ENCODE data around the gene USP14. TPM values are rescaled to one million over a fixed set of nuclear protein-coding genes. Genes with fewer than 3 reads are reported as not detected.

Gene USP14
- total RNA-seq, 1 donor from 2014 or later = 97.9 TPM

DNA sequence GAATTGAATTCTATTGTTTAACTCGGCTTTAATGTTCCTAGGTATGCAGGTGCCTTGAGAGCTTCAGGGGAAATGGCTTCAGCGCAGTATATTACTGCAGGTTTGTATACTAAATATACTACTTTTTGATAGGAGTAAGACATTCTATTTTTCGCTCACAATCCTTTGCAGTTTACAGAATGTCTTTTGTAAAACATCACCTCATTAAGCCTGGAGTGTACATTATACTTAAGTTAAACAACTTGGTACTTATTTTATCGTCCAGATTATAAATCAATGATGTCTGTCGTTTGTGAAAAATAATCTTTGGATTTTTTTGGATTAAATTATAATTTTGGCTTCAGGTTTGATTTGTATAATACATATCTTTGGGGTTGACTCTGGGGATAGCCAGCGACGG is 34.4 kb downstream of the USP14 start:
- no peaks in the 10 kb centered on the region for H3K27me3 Mint-ChIP-seq
- H3K27ac Mint-ChIP-seq = no peak overlapping the region
- intact Hi-C loops (cut with micrococcal nuclease) = no loop called here
- H3K36me3 Mint-ChIP-seq (ENCODE audit: low read depth) = peaks cover 40% of the 10 kb centered on the region
- peaks cover 4% of the 10 kb centered on the region for H3K4me1 Mint-ChIP-seq
- no peak for DNase-seq
- H3K4me3 Mint-ChIP-seq = no peak overlapping the region
- H3K9me3 Mint-ChIP-seq = no peaks in the 10 kb centered on the region

DNA sequence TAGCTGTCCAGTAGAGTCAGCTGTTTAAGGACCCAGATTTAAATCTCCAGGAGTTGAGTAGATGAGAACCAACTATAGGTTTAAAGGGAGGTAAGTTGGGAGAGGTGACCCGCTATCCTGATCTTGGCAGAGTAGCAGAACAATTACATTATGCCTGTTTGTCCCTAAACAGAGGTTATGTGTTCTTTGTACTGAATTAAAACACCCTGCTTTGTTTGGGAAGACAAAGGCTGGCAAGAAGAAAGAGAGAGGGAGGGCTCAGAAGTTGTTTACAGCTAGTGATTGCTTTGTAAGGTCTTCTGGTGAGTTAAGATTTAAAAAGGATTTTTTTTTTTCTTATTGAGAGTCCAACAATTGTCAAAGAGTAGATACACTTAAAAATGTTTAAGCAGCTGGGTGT is 37.3 kb downstream of the USP14 start:
- Mint-ChIP-seq H3K27ac (no peak overlapping the region), H3K27me3 (no peaks in the 10 kb centered on the region), H3K9me3 (no peaks in the 10 kb centered on the region), H3K4me3 (no peak overlapping the region), H3K36me3 (ENCODE audit: low read depth) (peaks cover 42% of the 10 kb centered on the region), H3K4me1 (peaks cover 4% of the 10 kb centered on the region)
- no peak for DNase-seq
- intact Hi-C loops (cut with micrococcal nuclease) = no loop called here

DNA sequence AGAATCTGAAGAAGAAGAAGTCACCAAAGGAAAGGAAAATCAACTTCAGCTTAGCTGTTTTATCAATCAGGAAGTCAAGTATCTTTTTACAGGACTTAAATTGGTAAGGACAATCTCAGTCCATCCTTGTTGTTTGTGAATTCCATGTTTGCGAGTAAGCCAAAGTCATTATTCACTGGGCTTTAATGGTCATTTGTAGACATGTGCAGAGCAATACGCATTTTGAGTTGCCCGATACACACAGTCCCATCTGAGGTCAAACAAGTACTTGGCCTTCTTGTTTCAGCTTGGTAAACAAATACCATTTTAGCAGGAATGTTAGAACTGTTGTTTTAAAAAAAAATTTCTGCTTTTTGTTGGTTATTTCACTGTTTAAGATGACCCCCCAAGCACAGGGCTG is 40.9 kb downstream of the USP14 start:
- Mint-ChIP-seq H3K9me3 (no peaks in the 10 kb centered on the region), H3K27me3 (no peaks in the 10 kb centered on the region), H3K27ac (no peak overlapping the region), H3K4me3 (no peak overlapping the region), H3K4me1 (peaks cover 2% of the 10 kb centered on the region), H3K36me3 (ENCODE audit: low read depth) (peaks cover 42% of the 10 kb centered on the region)
- no peak for DNase-seq
- intact Hi-C loops (cut with micrococcal nuclease) = no loop called here

DNA sequence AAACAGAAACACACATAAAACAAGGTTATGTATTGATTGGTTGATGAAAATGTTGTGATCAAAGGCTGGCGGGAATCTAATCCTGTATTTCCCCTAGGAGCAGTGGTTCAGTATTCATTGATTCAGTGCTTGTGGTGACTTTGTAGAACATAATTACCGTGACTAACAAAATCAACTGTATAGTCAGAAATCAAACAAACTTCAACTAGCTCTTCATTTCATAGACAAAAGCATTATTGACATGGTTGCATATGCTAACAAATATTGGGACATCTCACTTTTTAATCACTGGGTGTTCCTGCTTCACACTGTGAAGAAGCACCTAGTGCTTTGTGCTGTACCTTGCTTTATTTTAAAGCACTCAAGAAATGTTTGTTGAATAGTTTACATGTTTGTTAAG is 41.4 kb downstream of the USP14 start:
- H3K36me3 Mint-ChIP-seq (ENCODE audit: low read depth) = peaks cover 42% of the 10 kb centered on the region
- no peaks in the 10 kb centered on the region for H3K9me3 Mint-ChIP-seq

DNA sequence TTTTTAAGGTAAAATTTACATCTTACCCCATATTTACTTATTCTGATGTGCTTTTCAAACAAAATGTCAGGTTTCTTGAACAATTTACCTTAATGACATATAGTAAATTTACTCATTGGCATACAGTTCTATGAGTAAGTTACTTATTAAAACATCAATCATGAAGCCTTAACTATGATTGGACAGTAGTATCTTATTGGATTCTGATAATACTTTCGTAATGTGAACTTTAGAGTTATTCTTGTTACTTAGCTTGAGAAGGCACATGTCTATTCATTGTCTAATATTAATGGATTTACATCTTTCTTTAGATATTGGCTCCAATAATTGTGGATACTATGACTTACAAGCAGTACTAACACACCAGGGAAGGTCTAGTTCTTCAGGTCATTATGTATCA is 51.7 kb downstream of the USP14 start:
- Mint-ChIP-seq H3K4me1 (peaks cover 6% of the 10 kb centered on the region), H3K4me3 (no peak overlapping the region), H3K27ac (no peak overlapping the region), H3K27me3 (no peaks in the 10 kb centered on the region), H3K9me3 (no peaks in the 10 kb centered on the region), H3K36me3 (ENCODE audit: low read depth) (peaks cover 67% of the 10 kb centered on the region)
- intact Hi-C loops (cut with micrococcal nuclease) = loop anchor here (5.0 kb wide), 1 partner anchor 57 kb away; the partner anchor contains the start of gene THOC1
- DNase-seq = no peak

More for the DNA sequence above, 41.4 kb downstream of the USP14 start:
- no peak overlapping the region for H3K4me3 Mint-ChIP-seq
- no peaks in the 10 kb centered on the region for H3K27me3 Mint-ChIP-seq
- H3K27ac Mint-ChIP-seq = no peak overlapping the region
- DNase-seq = no peak
- H3K4me1 Mint-ChIP-seq = peaks cover 3% of the 10 kb centered on the region
- intact Hi-C loops (cut with micrococcal nuclease) = no loop called here

DNA sequence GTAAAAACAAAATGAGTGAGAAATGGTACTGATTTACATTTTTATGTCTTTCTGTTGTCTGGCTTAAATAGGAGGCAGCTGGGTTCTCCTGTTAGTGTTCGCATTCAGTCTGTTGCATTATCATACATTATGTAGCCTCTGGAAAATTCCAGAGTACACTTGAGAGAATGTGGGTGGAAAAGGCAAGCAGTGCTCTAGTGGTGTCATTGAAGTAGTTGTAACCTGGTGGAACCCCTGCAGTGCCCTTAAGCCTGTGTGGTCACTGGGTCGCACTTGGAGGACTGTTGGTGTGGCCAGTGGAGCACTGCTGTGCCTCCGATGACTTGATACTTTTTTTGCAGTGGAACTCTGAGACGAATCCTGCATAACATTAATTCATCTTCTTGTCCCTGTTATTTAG is 52.4 kb downstream of the USP14 start:
- no peak overlapping the region for H3K4me3 Mint-ChIP-seq
- no peaks in the 10 kb centered on the region for H3K9me3 Mint-ChIP-seq
- intact Hi-C loops (cut with micrococcal nuclease) = loop anchor here (5.0 kb wide), 1 partner anchor 57 kb away; the partner anchor contains the start of gene THOC1
- H3K36me3 Mint-ChIP-seq (ENCODE audit: low read depth) = peaks cover 67% of the 10 kb centered on the region
- H3K27ac Mint-ChIP-seq = no peak overlapping the region
- no peaks in the 10 kb centered on the region for H3K27me3 Mint-ChIP-seq
- DNase-seq = no peak
- H3K4me1 Mint-ChIP-seq = peaks cover 5% of the 10 kb centered on the region

DNA sequence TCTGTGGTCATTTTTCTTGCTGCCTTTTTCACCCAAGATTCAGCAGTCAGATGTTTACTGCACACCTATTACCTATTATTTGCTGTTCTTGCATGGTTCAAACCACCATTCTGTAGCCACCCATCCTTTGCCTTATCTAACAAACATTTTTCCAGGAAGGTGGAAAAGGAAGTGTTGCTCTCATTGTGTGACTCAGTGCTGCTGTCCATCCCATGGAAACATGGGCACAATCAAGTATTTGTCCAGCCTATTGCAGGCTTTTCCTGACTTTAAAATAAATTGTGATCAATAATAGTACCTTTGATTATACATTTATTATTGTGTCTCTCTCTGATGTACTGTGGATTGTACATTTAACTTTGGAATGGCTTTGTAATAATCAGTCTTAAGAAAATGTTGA is 53.2 kb downstream of the USP14 start:
- no peaks in the 10 kb centered on the region for H3K9me3 Mint-ChIP-seq
- H3K4me3 Mint-ChIP-seq = no peak overlapping the region
- peaks cover 65% of the 10 kb centered on the region for H3K36me3 Mint-ChIP-seq (ENCODE audit: low read depth)
- intact Hi-C loops (cut with micrococcal nuclease) = loop anchor here (5.0 kb wide), 1 partner anchor 56 kb away; the partner anchor contains the start of gene THOC1
- H3K27me3 Mint-ChIP-seq = no peaks in the 10 kb centered on the region
- peaks cover 4% of the 10 kb centered on the region for H3K4me1 Mint-ChIP-seq
- H3K27ac Mint-ChIP-seq = no peak overlapping the region
- DNase-seq = no peak

DNA sequence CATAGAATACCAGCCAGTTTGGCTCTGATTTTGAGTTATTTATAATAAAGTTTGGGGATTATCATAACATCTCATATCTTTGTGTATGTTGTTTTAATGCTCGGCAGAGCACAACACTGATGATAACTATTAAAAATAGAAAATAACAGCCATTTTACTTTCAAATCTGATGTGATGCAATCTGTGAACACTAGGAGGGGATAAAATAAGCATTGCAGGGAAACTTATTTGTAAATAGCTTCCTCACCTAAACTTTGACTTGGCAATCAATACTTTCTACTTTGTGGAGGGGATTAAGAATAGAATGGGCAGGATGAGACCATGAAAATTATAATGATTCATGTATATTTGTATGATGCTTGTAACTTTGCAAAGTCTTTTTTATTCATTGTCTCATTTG is 54.4 kb downstream of the USP14 start:
- intact Hi-C loops (cut with micrococcal nuclease) = loop anchor here (5.0 kb wide), 1 partner anchor 55 kb away; the partner anchor contains the start of gene THOC1
- peaks cover 66% of the 10 kb centered on the region for H3K36me3 Mint-ChIP-seq (ENCODE audit: low read depth)
- H3K9me3 Mint-ChIP-seq = no peaks in the 10 kb centered on the region
- no peak for DNase-seq
- no peak overlapping the region for H3K4me3 Mint-ChIP-seq
- no peak overlapping the region for H3K27ac Mint-ChIP-seq
- peaks cover 4% of the 10 kb centered on the region for H3K4me1 Mint-ChIP-seq
- no peaks in the 10 kb centered on the region for H3K27me3 Mint-ChIP-seq

DNA sequence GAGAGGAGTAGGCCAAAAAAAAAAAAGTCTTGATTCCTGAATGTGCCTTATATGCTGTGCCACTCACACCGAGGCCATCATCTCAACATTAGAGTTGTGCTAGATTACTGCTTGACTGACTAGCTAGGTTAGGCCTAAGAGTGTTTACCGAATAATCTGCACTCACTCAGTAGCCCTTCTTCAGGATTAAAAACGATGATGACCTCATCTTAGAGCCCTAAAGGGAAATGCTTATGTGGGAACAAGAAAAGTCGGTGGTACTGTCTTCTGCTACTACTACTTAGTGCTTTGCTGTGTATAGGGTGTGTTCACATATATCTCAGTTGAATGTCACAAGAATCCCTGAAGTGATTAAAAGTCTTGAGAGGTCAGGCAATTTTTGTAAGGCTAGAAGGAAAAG is 55.1 kb downstream of the USP14 start:
- DNase-seq = no peak
- H3K36me3 Mint-ChIP-seq (ENCODE audit: low read depth) = peaks cover 68% of the 10 kb centered on the region
- H3K4me3 Mint-ChIP-seq = no peak overlapping the region
- H3K9me3 Mint-ChIP-seq = no peaks in the 10 kb centered on the region
- peaks cover 4% of the 10 kb centered on the region for H3K4me1 Mint-ChIP-seq
- intact Hi-C loops (cut with micrococcal nuclease) = loop anchor here (5.0 kb wide), 1 partner anchor 54 kb away; the partner anchor contains the start of gene THOC1
- H3K27ac Mint-ChIP-seq = no peak overlapping the region
- H3K27me3 Mint-ChIP-seq = no peaks in the 10 kb centered on the region

DNA sequence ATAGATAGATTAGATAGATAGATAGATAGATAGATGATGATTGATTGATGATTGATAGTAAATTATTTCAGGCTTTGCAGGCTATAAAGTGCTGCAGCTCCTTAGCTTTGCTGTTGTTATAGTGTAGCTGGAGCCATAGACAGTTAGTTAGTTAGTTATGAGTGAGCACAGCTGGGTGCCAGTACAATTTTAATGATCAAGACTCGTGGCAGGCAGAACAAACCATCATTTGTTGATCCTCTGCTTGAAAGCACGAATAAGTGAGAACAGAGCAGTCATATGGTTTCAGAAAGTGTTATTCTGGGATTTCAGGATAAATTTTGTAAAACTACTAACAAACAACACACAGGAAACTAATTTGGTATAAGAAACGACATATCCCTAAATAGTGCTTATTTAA is 55.6 kb downstream of the USP14 start:
- intact Hi-C loops (cut with micrococcal nuclease) = loop anchor here (5.0 kb wide), 1 partner anchor 53 kb away; the partner anchor contains the start of gene THOC1
- no peaks in the 10 kb centered on the region for H3K9me3 Mint-ChIP-seq
- H3K36me3 Mint-ChIP-seq (ENCODE audit: low read depth) = peaks cover 69% of the 10 kb centered on the region
- no peak overlapping the region for H3K27ac Mint-ChIP-seq
- no peaks in the 10 kb centered on the region for H3K27me3 Mint-ChIP-seq
- no peak overlapping the region for H3K4me3 Mint-ChIP-seq
- no peak for DNase-seq
- H3K4me1 Mint-ChIP-seq = peaks cover 4% of the 10 kb centered on the region

DNA sequence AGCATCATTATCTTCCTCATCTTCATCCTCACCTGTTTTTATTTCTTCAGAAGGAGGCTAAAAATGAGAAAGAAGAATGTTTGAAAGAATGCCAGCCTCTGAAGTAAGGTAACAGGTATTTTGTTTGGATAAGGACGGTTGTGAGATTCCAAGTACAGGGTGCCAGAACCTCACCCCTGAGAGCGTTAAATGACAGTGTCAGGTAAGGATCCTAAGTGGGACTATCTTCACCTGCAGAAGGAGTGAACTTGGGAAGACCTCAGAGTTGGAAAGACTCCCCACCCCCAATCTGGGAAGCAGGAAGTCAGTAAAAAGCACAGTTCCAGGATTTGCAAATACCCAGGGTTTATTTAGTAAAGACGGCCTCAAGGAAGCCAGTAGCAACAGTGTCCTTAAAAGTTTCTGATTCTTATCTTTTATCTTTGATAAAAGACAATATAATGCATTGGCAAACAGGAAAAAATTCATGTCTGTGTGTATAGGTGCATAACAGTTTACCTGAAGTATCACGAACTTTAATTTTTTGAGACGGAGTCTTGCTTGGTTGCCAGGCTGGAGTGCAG is 57.2 kb downstream of the USP14 start:
- Mint-ChIP-seq H3K9me3 (no peaks in the 10 kb centered on the region), H3K27ac (no peak overlapping the region), H3K4me1 (no peaks in the 10 kb centered on the region), H3K4me3 (no peak overlapping the region), H3K36me3 (ENCODE audit: low read depth) (peaks cover 60% of the 10 kb centered on the region), H3K27me3 (no peaks in the 10 kb centered on the region)
- intact Hi-C loops (cut with micrococcal nuclease) = no loop called here
- no peak for DNase-seq

DNA sequence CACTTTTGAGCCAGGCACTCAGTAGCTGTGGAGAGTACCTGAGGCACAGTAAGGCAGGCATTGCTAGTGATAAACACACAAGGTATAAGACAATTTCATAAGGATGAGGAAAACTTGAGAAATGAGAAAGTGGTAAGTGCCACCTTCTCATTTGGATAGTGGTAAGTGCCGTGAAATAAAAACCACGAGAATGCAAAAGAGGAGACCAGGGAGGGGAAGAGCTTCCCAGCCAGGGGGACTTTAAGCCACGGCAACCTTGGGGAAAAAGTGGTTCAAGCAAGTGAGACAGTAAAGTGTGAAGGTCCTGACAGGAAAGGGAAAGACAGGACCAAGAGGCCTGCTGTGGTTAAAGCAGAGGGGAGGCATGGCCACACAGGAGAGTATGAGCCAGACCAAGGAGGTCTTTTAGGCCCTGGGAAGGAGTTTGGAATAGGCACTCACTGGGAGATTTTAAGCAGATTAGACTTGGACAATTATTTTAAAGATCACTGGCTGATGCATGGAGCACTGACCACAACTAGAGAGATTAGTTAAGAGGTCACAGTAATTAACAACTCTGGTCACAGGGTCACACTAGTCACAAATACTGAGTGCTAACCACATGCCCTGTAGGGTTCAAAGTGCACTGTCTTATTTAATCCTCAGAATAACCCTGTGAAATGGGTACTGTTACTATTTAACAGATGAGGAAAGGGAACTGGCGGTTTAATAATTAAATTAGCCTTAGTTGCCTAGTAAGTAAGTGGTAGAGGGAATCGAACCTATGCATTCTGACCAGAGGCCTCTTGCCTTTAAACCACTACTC is 59.4 kb downstream of the USP14 start:
- peaks cover 57% of the 10 kb centered on the region for H3K36me3 Mint-ChIP-seq (ENCODE audit: low read depth)
- no peak overlapping the region for H3K4me3 Mint-ChIP-seq
- no peak overlapping the region for H3K27ac Mint-ChIP-seq
- H3K9me3 Mint-ChIP-seq = no peaks in the 10 kb centered on the region
- no peak for DNase-seq
- H3K27me3 Mint-ChIP-seq = no peaks in the 10 kb centered on the region
- intact Hi-C loops (cut with micrococcal nuclease) = no loop called here
- no peaks in the 10 kb centered on the region for H3K4me1 Mint-ChIP-seq

DNA sequence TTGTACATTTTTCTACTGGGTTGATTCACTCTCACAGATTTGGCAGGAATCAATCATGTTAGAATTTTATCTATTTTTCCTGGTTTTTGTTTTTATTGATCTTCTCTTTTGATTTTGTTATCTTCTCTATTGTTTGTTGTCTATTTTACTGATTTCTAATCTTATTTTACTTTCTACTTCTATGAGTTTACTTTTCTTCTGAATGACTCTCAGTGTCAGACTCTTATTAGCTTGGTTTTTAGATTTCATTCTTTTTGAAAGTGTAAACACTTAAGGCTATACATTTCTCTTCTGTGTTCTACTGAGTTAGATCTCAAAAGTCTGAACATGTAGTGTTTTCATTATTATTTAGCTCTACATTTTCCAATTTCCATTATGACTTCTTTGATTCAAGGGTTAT is 62.4 kb downstream of the USP14 start:
- H3K36me3 Mint-ChIP-seq (ENCODE audit: low read depth) = peaks cover 60% of the 10 kb centered on the region
- no peaks in the 10 kb centered on the region for H3K9me3 Mint-ChIP-seq
- no peak overlapping the region for H3K4me3 Mint-ChIP-seq
- H3K4me1 Mint-ChIP-seq = no peaks in the 10 kb centered on the region
- no peak for DNase-seq
- intact Hi-C loops (cut with micrococcal nuclease) = no loop called here
- no peak overlapping the region for H3K27ac Mint-ChIP-seq
- no peaks in the 10 kb centered on the region for H3K27me3 Mint-ChIP-seq

DNA sequence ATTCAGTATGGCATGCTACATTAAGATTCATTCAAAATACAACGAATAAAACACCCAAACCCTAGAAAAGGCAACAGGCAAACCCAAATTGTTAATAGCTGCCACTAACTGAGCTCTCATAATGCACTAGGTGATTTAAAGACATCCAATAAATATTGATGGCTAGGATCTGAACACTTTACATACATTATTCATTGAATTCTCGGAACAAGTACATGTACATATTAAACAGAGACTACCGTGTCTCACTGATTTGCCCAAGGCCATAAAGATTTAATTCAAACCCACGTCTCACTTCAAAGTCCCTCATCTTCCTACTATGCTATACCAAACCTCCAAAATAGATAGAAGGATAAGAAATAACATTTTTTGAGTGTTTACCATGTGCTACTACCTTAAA is 67.4 kb downstream of the USP14 start:
- intact Hi-C loops (cut with micrococcal nuclease) = no loop called here

More for the DNA sequence above, 67.4 kb downstream of the USP14 start:
- Mint-ChIP-seq H3K4me1 (no peaks in the 10 kb centered on the region), H3K4me3 (no peak overlapping the region), H3K27ac (no peak overlapping the region), H3K27me3 (no peaks in the 10 kb centered on the region), H3K36me3 (ENCODE audit: low read depth) (peaks cover 59% of the 10 kb centered on the region), H3K9me3 (no peaks in the 10 kb centered on the region)
- no peak for DNase-seq

Measured in activated CD4-positive, alpha-beta T cell treated with anti-CD3 and anti-CD28 coated beads, Interleukin-2, amount 10 ng/mL, durations not matched to agents 24 days and 14 days (primary cell).